GM18511 (cell line): ENCODE measurements around the gene ALX1.
"Not testable (repeated sequence)": the region's sequence is repeated elsewhere in the genome, so short reads cannot be mapped to it uniquely, and the experiment has no call there.

Source experiments
- ATAC-seq: cut with Tn5 transposase; IDR thresholded peaks from one replicate; pipeline ENCODE4 v1.9.1; 2021; ENCODE audit warnings: mild to moderate bottlenecking, moderate library complexity; ENCODE audit not compliant: unreplicated experiment

ALX1 gene

GRCh38 chr12:85299053-85299452 lies 19.0 kb downstream of the ALX1 start:
- ATAC-seq = no peak

DNA sequence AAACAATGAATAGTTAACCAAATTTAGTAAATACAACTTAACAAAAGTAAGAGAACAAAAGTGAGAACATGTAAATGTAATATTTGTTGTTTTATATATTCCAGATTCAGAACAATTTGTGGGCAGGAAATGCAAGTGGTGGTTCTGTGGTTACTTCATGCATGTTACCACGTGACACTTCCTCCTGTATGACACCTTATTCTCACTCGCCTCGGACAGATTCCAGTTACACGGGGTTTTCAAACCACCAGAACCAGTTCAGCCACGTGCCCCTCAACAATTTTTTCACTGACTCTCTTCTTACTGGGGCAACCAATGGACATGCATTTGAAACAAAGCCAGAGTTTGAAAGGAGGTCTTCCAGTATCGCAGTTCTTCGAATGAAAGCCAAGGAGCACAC lies 21.0 kb downstream of the ALX1 start:
- peak; percentile 79 for ATAC-seq

DNA sequence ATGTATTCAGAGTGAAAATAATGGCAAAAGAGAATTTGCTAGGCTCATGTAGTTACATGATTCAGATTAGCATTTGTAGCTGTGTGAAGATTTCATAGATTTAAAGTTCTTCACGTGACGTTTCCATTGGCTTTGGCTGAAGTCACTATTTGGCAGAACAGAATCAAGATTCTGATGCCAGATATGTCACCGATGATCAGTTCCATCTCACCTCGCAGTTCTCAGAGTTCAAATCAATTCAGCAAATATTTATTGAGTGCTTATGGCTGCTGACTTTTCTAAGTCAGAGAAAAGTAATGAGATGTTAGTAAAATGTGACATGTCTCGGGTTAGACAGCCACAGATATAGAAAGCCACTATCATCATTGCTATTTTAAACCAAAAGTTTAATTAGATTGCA lies 28.4 kb downstream of the ALX1 start:
- no peak for ATAC-seq

DNA sequence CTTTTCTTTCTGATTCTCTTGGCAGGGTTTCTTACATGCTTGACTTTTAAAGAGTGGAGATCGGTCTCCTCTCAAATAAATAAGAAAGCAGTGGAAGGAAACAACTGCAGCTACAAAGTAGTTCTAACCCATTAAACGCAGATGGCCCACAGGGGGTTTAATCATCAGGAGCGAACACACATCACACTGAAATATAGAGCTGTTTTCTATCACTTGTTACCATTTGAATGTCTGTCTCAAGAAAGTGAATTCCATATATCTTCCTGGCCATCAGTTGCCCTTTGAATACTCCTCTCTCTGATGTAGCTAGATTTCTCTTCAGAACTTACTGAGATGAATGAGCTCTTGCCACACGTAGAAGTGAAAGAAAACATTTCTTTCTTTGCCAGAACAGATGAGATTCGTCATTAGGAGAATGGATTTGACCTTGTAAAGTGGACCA lies 29.1 kb downstream of the ALX1 start:
- ATAC-seq = no peak

- ATAC-seq = no peak
Observed at GRCh38 chr12:85310025-85310424, 30.0 kb downstream of the ALX1 start.

GRCh38 chr12:85310456-85311076 lies 30.5 kb downstream of the ALX1 start:
- no peak for ATAC-seq

GRCh38 chr12:85317866-85318636 lies 38.0 kb downstream of the ALX1 start:
- ATAC-seq = not testable (repeated sequence)

GRCh38 chr12:85322715-85323114 lies 42.7 kb downstream of the ALX1 start:
- ATAC-seq = no peak

DNA sequence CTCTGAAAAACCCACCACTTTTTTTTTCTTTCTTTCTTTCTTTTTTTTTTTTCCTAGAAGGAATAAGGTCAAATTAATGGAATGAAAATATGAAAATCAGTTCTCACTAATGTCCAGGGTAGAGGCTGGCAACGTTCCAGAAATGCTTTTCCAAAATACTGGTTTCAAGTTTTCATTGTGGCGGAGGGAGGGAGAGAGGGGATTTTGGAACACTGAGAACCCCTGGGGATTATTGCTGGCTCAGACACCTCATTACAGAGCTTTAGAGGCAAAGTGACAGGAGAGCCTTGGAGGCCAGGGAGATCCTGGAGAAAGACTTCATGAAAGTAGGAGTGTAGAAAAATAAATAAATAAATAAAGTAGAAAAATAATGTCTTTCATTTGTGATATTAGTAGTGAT lies 45.4 kb downstream of the ALX1 start:
- no peak for ATAC-seq

DNA sequence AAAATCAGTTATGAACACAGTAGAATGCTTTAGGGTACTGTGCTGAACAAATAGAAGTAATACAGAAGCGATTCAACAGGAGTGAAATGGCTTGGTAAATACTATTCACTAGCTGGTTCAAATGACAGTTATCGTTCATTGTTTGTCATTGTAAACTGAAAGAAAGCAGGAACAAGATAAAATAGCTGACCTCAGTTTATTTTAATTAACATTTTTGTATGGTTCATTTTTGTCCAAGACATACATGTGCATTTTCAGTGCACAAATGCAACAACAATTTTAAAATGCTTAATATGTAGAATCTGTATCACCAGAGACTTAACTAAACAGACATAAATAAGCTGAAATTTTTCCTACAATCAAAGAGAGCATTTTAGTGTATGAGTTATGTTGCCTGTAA lies 49.9 kb downstream of the ALX1 start:
- ATAC-seq = no peak

- ATAC-seq = no peak
Observed at GRCh38 chr12:85348779-85349178, 68.8 kb downstream of the ALX1 start.

- ATAC-seq = no peak
Observed at GRCh38 chr12:85350356-85350755, 70.3 kb downstream of the ALX1 start.
